ENCODE results near the gene CIAO1. TPM values are rescaled to one million over a fixed set of nuclear protein-coding genes. Genes with fewer than 3 reads are reported as not detected.

CIAO1 gene
- total and polyA plus RNA-seq, 2 of the 13 experiments (the other 11 are each of a cell fraction or from before 2014, with no cell fraction given) = 99.3 to 120 TPM

GRCh38 chr2:96267159-96267971 lies 1.3 kb downstream of the CIAO1 start (continued):
- TF ChIP-seq HBP1 (CRISPR knock-in tag; IDR thresholded peaks at IDR 0.05; ENCODE audit: low read depth) (peak; percentile 46; the same call in 1 of the 2 replicates), PHF8 (CRISPR knock-in tag; IDR thresholded peaks at IDR 0.05) (no peak), NFIB (CRISPR knock-in tag; IDR thresholded peaks at IDR 0.05; ENCODE audit: borderline replicate concordance) (0 out of 2 replicates have a peak, but pooled peaks have one; percentile 12), ZNF839 (CRISPR knock-in tag; IDR thresholded peaks at IDR 0.05; ENCODE audit: borderline replicate concordance) (0 out of 2 replicates have a peak, but pooled peaks have one; percentile 57), SPEN (CRISPR knock-in tag; IDR thresholded peaks at IDR 0.05; ENCODE audit: low read depth) (0 out of 2 replicates have a peak, but pooled peaks have one; percentile 52), AKAP8 (CRISPR knock-in tag; IDR thresholded peaks at IDR 0.05) (no peak), DNMT1 (CRISPR knock-in tag; IDR thresholded peaks at IDR 0.05) (0 out of 2 replicates have a peak, but pooled peaks have one; percentile 40), ZBTB33 (CRISPR knock-in tag; IDR thresholded peaks at IDR 0.05) (peak; percentile 93), REPIN1 (CRISPR knock-in tag; IDR thresholded peaks at IDR 0.05; ENCODE audit: borderline replicate concordance, low read depth) (peak; percentile 60; the same call in 1 of the 2 replicates), ZNF407 (CRISPR knock-in tag; IDR thresholded peaks at IDR 0.05; ENCODE audit: not compliant biosample characterization) (peak; percentile 63), IKZF1 (IDR thresholded peaks at IDR 0.05) (no peak), YY1 (IDR thresholded peaks at IDR 0.05; ENCODE audit: insufficient read depth, insufficient replicate concordance, low read depth, low read length) (peak; percentile 23), ZBTB10 (CRISPR knock-in tag; IDR thresholded peaks at IDR 0.05; ENCODE audit: borderline replicate concordance) (no peak)

Data from HepG2 (cell line).